Astrocyte (in vitro differentiated cells and primary cell): ENCODE data around the gene ATXN10. TPM values are rescaled to one million over a fixed set of nuclear protein-coding genes. Genes with fewer than 3 reads are reported as not detected.

ENCODE experiments used
- DNase-seq: peaks from one replicate; pipeline ENCODE4 v3.0.0-alpha.2; 2010; ENCODE audit warnings: low read depth
- FAIRE-seq: peaks from 2 replicates; lab custom pipeline; 2011; peaks lifted over from hg19 to GRCh38; lab: Jason Lieb, UNC
- H2AFZ ChIP-seq: 2 replicates; pipeline ENCODE4 v1.6.0; 2012; ENCODE audit warnings: low read depth, low read length, inconsistent platforms
- H3K27ac ChIP-seq: 2 replicates; pipeline ENCODE4 v1.5.1; 2011; ENCODE audit warnings: low read depth, low read length, inconsistent platforms
- H3K27me3 ChIP-seq: 2 replicates; pipeline ENCODE4 v1.6.0; 2011; ENCODE audit warnings: low read length, inconsistent platforms; ENCODE audit not compliant: insufficient read depth
- H3K36me3 ChIP-seq: 2 replicates; pipeline ENCODE4 v1.5.1; 2011; ENCODE audit warnings: low read length, inconsistent platforms; ENCODE audit not compliant: insufficient read depth
- H3K4me1 ChIP-seq: 2 replicates; pipeline ENCODE4 v1.5.1; 2011; ENCODE audit warnings: low read length, inconsistent platforms; ENCODE audit not compliant: insufficient read depth
- H3K4me2 ChIP-seq: 2 replicates; pipeline ENCODE4 v1.6.0; 2012; ENCODE audit warnings: low read length, inconsistent platforms
- H3K4me3 ChIP-seq: 2 replicates; pipeline ENCODE4 v1.5.1; 2011; ENCODE audit warnings: low read depth, mild to moderate bottlenecking, low read length, inconsistent platforms; ENCODE audit not compliant: insufficient read depth
- H3K79me2 ChIP-seq: 2 replicates; pipeline ENCODE4 v1.6.0; 2012; ENCODE audit warnings: mild to moderate bottlenecking, low read length, inconsistent platforms; ENCODE audit not compliant: insufficient read depth
- H3K9ac ChIP-seq: 2 replicates; pipeline ENCODE4 v1.6.0; 2012; ENCODE audit warnings: mild to moderate bottlenecking, low read length, inconsistent platforms
- H3K9me3 ChIP-seq: 2 replicates; pipeline ENCODE4 v1.5.1; 2012; ENCODE audit warnings: low read depth, mild to moderate bottlenecking, low read length, inconsistent platforms; ENCODE audit not compliant: insufficient read depth
- H4K20me1 ChIP-seq: 2 replicates; pipeline ENCODE4 v1.6.0; 2012; ENCODE audit warnings: low read length, inconsistent platforms; ENCODE audit not compliant: insufficient read depth
- H3K27ac Mint-ChIP-seq: one replicate; pipeline ENCODE4 v1.8.0; 2021; ENCODE audit warnings: mild to moderate bottlenecking, mixed read lengths; ENCODE audit not compliant: unreplicated experiment
- H3K27me3 Mint-ChIP-seq: one replicate; pipeline ENCODE4 v1.8.0; 2021; ENCODE audit warnings: low read depth, mixed read lengths; ENCODE audit not compliant: unreplicated experiment
- H3K36me3 Mint-ChIP-seq: one replicate; pipeline ENCODE4 v1.8.0; 2021; ENCODE audit warnings: low read depth, mixed read lengths; ENCODE audit not compliant: unreplicated experiment
- H3K4me1 Mint-ChIP-seq: one replicate; pipeline ENCODE4 v1.8.0; 2021; ENCODE audit warnings: low read depth, mixed read lengths; ENCODE audit not compliant: unreplicated experiment
- H3K4me3 Mint-ChIP-seq: one replicate; pipeline ENCODE4 v1.8.0; 2021; ENCODE audit warnings: mild to moderate bottlenecking, moderate library complexity, mixed read lengths; ENCODE audit not compliant: unreplicated experiment
- H3K9me3 Mint-ChIP-seq: one replicate; pipeline ENCODE4 v1.8.0; 2021; ENCODE audit warnings: mild to moderate bottlenecking, mixed read lengths; ENCODE audit not compliant: unreplicated experiment
- CTCF ChIP-seq: IDR thresholded peaks from 2 replicates; pipeline ENCODE4 v1.5.1; 2011; ENCODE audit warnings: low read depth, mild to moderate bottlenecking, inconsistent platforms, low read length, moderate library complexity; ENCODE audit not compliant: insufficient read depth
- EZH2 ChIP-seq: IDR thresholded peaks from 2 replicates; pipeline ENCODE4 v1.6.1; 2012; ENCODE audit warnings: mild to moderate bottlenecking, low read length, inconsistent platforms; ENCODE audit not compliant: insufficient read depth
- total RNA-seq: library from RNA; stranded (reverse); gene quantifications from 2 replicates; pipeline ENCODE4 v1.2.1, GENCODE V29; 2021

The ATXN10 gene
- total RNA-seq, 1 donor from 2014 or later: 195 TPM

- H3K4me1 ChIP-seq: peaks cover 15% of the 10 kb centered on the region
- H3K27me3 Mint-ChIP-seq: peaks cover 48% of the 10 kb centered on the region
- H3K27ac ChIP-seq: no peak overlapping the region
Observed at GRCh38 chr22:45884201-45885062, 212.8 kb downstream of the ATXN10 start.

GRCh38 chr22:45885171-45885840 is 213.7 kb downstream of the ATXN10 start:
- TF ChIP-seq EZH2 (no peak), CTCF (no peak)
- no peaks in the 10 kb centered on the region for H3K4me1 Mint-ChIP-seq
- H3K79me2 ChIP-seq: no peaks in the 10 kb centered on the region
- H3K27me3 Mint-ChIP-seq: peaks cover 41% of the 10 kb centered on the region
- FAIRE-seq: no peak
- no peak overlapping the region for H3K4me2 ChIP-seq
- no peak overlapping the region for H3K9ac ChIP-seq
- no peak overlapping the region for H3K27ac ChIP-seq
- no peaks in the 10 kb centered on the region for H3K9me3 Mint-ChIP-seq
- no peak overlapping the region for H3K4me3 Mint-ChIP-seq
- peaks cover 22% of the 10 kb centered on the region for H3K4me1 ChIP-seq
- H3K27ac Mint-ChIP-seq: no peak overlapping the region
- H4K20me1 ChIP-seq: no peaks in the 10 kb centered on the region
- no peaks in the 10 kb centered on the region for H3K36me3 ChIP-seq
- DNase-seq: no peak
- no peak overlapping the region for H2AFZ ChIP-seq
- H3K36me3 Mint-ChIP-seq: no peaks in the 10 kb centered on the region
- H3K4me3 ChIP-seq: no peak overlapping the region
- no peaks in the 10 kb centered on the region for H3K9me3 ChIP-seq
- peaks cover 19% of the 10 kb centered on the region for H3K27me3 ChIP-seq

More at GRCh38 chr22:45884201-45885062, 212.8 kb downstream of the ATXN10 start:
- peaks cover 24% of the 10 kb centered on the region for H3K27me3 ChIP-seq
- no peaks in the 10 kb centered on the region for H3K36me3 ChIP-seq
- no peak for DNase-seq
- H3K4me2 ChIP-seq: no peak overlapping the region
- H3K9me3 ChIP-seq: no peaks in the 10 kb centered on the region
- no peaks in the 10 kb centered on the region for H3K79me2 ChIP-seq
- H2AFZ ChIP-seq: no peak overlapping the region
- no peak overlapping the region for H3K4me3 ChIP-seq
- no peaks in the 10 kb centered on the region for H3K36me3 Mint-ChIP-seq
- no peak for FAIRE-seq
- no peaks in the 10 kb centered on the region for H3K9me3 Mint-ChIP-seq
- H3K27ac Mint-ChIP-seq: no peak overlapping the region
- no peak overlapping the region for H3K9ac ChIP-seq
- no peak overlapping the region for H3K4me3 Mint-ChIP-seq
- TF ChIP-seq CTCF: no peak
- no peak for TF ChIP-seq EZH2
- H3K4me1 Mint-ChIP-seq: no peaks in the 10 kb centered on the region
- H4K20me1 ChIP-seq: peaks cover 3% of the 10 kb centered on the region
